ENCODE data around the gene PSMA3.

GRCh38 chr14:58291646-58292045, 47.0 kb downstream of the PSMA3 start:
- no peak for TF ChIP-seq CTCF (IDR thresholded peaks at IDR 0.05)
- no peak for TF ChIP-seq POLR2A (IDR thresholded peaks at IDR 0.05)

Data from uterus (tissue), 2 donors.